ENCODE results near the gene UNC119B.

UNC119B gene

GRCh38 chr12:120708651-120709050, 1.6 kb upstream of the UNC119B start:
- no peak overlapping the region for H3K4me3 ChIP-seq (replicated peaks; ENCODE audit: low read depth, low read length)
- no peak for DNase-seq (ENCODE audit: low read depth)
- no peak for TF ChIP-seq CTCF (IDR thresholded peaks at IDR 0.05; ENCODE audit: low read length, missing control alignments)

- H3K4me3 ChIP-seq (replicated peaks; ENCODE audit: low read depth, low read length), result peak overlapping the region; percentile 77
- DNase-seq (ENCODE audit: low read depth), result no peak
Observed at GRCh38 chr12:120710805-120711296, 593 bp downstream of the UNC119B start.

GRCh38 chr12:120711411-120711810, 1.2 kb downstream of the UNC119B start:
- DNase-seq (ENCODE audit: low read depth), result no peak
- H3K4me3 ChIP-seq (replicated peaks; ENCODE audit: low read depth, low read length), result peak overlapping the region; percentile 77
- TF ChIP-seq CTCF (IDR thresholded peaks at IDR 0.05; ENCODE audit: low read length, missing control alignments), result no peak

More at GRCh38 chr12:120710805-120711296, 593 bp downstream of the UNC119B start:
- no peak for TF ChIP-seq CTCF (IDR thresholded peaks at IDR 0.05; ENCODE audit: low read length, missing control alignments)

- TF ChIP-seq CTCF (IDR thresholded peaks at IDR 0.05; ENCODE audit: low read length, missing control alignments), result no peak
- no peak for DNase-seq (ENCODE audit: low read depth)
- no peak overlapping the region for H3K4me3 ChIP-seq (replicated peaks; ENCODE audit: low read depth, low read length)
Observed at GRCh38 chr12:120712610-120713009, 2.4 kb downstream of the UNC119B start.

GRCh38 chr12:120713861-120714482, 3.7 kb downstream of the UNC119B start:
- DNase-seq (ENCODE audit: low read depth), result peak; percentile 87
- H3K4me3 ChIP-seq (replicated peaks; ENCODE audit: low read depth, low read length), result no peak overlapping the region
- peak; percentile 88 for TF ChIP-seq CTCF (IDR thresholded peaks at IDR 0.05; ENCODE audit: low read length, missing control alignments)

GRCh38 chr12:120718055-120718454, 7.8 kb downstream of the UNC119B start:
- no peak overlapping the region for H3K4me3 ChIP-seq (replicated peaks; ENCODE audit: low read depth, low read length)
- DNase-seq (ENCODE audit: low read depth), result no peak
- TF ChIP-seq CTCF (IDR thresholded peaks at IDR 0.05; ENCODE audit: low read length, missing control alignments), result no peak

GRCh38 chr12:120719072-120719471, 8.8 kb downstream of the UNC119B start:
- H3K4me3 ChIP-seq (replicated peaks; ENCODE audit: low read depth, low read length), result no peak overlapping the region
- TF ChIP-seq CTCF (IDR thresholded peaks at IDR 0.05; ENCODE audit: low read length, missing control alignments), result no peak
- DNase-seq (ENCODE audit: low read depth), result no peak

Data from fibroblast of pulmonary artery (primary cell).